GM20000 (cell line): ENCODE data around the gene DTNB.

Experiments used
- DNase-seq: peaks from one replicate; pipeline ENCODE4 v3.0.0; 2012; ENCODE audit warnings: low spot score
- CTCF ChIP-seq: IDR thresholded peaks from 2 replicates; pipeline ENCODE4 v1.5.1; 2012; ENCODE audit warnings: mild to moderate bottlenecking, control low read depth; ENCODE audit errors: extremely low read depth, missing control alignments

The DTNB gene

GRCh38 chr2:25624635-25625034 lies 48.7 kb downstream of the DTNB start:
- DNase-seq, result no peak
- TF ChIP-seq CTCF, result no peak

- TF ChIP-seq CTCF, result no peak
- no peak for DNase-seq
Measured at GRCh38 chr2:25623361-25623760, 50.0 kb downstream of the DTNB start.

GRCh38 chr2:25620711-25621110 lies 52.7 kb downstream of the DTNB start:
- no peak for TF ChIP-seq CTCF
- DNase-seq, result no peak

- TF ChIP-seq CTCF, result no peak
- DNase-seq, result no peak
Measured at GRCh38 chr2:25620077-25620476, 53.3 kb downstream of the DTNB start.

GRCh38 chr2:25619185-25619584 lies 54.2 kb downstream of the DTNB start:
- no peak for TF ChIP-seq CTCF
- DNase-seq, result no peak

GRCh38 chr2:25618676-25619075 lies 54.7 kb downstream of the DTNB start:
- no peak for DNase-seq
- no peak for TF ChIP-seq CTCF

- no peak for DNase-seq
- TF ChIP-seq CTCF, result no peak
Measured at GRCh38 chr2:25617948-25618646, 55.3 kb downstream of the DTNB start.
